ENCODE results near the gene RAPGEF3.

Gene RAPGEF3

GRCh38 chr12:47717443-47718193, 41.1 kb downstream of the RAPGEF3 start:
- DNase-seq: peak; percentile 34

GRCh38 chr12:47717046-47717442, 41.6 kb downstream of the RAPGEF3 start:
- no peak for DNase-seq

DNA sequence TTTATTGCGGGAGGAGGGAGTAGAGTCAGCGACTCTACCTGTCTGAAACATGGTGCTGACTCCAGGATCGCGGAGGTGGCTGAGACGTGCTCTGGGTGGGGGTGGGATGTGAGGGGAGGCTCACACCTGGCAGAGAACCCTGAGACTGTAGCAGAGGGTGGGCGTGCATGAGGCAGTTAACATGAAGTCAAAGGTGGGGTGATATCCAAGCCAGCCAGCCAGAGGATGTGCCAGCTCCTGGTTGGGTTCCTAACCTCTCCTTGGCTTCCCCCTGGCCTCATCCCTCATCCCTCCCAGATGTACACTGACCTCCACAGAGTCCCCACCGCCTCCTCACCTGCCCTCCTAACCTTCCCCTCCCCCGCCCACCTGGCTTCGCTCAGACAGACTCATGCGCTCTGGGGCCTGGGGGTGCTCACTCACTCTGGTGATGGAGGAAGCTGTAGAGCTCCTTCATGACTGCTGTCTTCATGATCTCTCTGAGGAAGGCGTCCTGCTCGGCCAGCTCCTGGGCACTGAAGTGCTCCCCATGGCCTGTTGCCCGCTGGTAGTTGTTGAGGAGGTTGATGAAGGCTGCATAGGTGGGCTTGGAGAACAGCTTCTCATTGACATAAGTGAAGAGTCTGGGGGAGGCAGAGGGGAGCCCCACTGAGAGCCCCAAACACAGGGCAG, 42.7 kb downstream of the RAPGEF3 start:
- no peak for DNase-seq

GRCh38 chr12:47715393-47715876, 43.2 kb downstream of the RAPGEF3 start:
- peak; percentile 83 for DNase-seq

- no peak for DNase-seq
Observed at GRCh38 chr12:47714826-47715386, 43.8 kb downstream of the RAPGEF3 start.

DNA sequence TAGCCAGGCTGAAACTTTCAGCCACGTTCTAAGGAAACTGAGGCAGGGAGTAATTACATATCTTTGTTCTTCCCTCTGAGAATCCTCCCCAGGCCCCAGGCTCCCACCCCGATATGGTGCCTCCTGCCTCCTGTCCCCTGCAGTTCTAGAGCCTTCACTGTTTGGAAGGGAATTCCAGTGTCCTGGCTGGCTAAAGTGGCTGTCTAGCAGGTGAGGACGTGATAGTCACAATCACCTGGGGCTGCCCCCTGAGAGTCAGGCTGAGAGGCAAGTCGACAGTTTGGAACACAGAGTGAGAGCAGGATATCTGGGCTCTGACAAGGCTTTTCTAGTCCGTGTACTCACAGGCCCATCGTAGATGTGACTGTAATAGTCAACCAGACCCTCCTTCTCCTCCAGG, 46.5 kb downstream of the RAPGEF3 start:
- no peak for DNase-seq

GRCh38 chr12:47711448-47711847, 47.2 kb downstream of the RAPGEF3 start:
- DNase-seq: no peak

DNA sequence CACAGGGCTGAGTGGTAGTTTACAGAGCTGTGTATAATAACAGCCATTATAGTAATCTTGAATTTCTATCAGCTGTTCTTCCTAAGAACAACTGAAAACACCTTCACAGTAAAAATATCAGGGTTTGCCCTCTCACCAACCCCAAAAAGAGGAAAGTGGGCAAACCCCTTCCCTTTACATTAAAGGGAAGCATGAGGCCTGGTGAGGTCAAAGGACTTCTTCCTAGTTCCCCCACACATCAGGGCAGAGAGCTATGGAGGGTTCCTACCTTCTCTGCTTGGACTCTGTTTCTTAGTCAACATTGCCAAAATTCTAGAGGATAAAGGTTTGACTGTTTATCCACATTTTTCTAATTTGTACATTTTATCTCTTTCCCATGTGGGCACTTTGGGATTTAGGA, 48.4 kb downstream of the RAPGEF3 start:
- DNase-seq: no peak

GRCh38 chr12:47709671-47710070, 49.0 kb downstream of the RAPGEF3 start:
- no peak for DNase-seq

DNA sequence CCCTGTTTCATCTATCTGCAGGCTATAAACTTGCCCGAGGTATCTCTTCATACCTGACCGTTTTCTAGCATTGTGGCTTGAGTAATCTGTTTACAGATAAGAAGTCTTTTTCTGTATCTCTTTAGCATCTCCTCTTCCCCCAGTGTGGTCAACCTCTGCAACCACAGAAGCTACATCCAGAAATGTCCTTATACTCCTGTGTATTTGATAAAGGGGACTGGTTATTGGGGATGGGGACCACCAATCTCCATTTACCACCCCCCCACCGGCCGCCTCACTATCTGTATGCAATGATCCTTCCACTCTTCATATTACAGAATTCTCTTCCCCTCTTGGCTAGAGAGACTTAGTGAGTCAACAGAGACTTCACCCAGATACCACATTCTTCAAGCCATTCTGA, 49.4 kb downstream of the RAPGEF3 start:
- DNase-seq: no peak

GRCh38 chr12:47707905-47708543, 50.7 kb downstream of the RAPGEF3 start:
- DNase-seq: no peak

DNA sequence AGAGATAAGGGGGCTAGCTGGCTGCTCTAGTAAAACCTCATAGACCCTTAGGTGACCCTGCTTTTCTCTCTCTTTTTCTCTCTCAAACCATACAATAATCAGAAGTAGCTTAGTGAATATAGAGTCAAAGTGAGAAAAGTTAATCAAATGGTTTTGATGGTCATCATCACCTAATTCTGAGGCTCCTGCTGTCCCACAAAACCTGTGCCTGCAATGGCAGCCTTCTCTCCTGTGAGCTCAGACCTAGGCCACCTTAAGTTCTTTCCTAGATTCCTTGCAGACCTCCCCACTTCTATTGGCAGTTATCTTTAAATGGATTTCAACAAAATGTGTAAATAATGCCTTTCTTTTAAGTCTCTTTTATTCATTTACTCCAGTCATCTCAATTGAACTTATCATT, 51.3 kb downstream of the RAPGEF3 start:
- no peak for DNase-seq

DNA sequence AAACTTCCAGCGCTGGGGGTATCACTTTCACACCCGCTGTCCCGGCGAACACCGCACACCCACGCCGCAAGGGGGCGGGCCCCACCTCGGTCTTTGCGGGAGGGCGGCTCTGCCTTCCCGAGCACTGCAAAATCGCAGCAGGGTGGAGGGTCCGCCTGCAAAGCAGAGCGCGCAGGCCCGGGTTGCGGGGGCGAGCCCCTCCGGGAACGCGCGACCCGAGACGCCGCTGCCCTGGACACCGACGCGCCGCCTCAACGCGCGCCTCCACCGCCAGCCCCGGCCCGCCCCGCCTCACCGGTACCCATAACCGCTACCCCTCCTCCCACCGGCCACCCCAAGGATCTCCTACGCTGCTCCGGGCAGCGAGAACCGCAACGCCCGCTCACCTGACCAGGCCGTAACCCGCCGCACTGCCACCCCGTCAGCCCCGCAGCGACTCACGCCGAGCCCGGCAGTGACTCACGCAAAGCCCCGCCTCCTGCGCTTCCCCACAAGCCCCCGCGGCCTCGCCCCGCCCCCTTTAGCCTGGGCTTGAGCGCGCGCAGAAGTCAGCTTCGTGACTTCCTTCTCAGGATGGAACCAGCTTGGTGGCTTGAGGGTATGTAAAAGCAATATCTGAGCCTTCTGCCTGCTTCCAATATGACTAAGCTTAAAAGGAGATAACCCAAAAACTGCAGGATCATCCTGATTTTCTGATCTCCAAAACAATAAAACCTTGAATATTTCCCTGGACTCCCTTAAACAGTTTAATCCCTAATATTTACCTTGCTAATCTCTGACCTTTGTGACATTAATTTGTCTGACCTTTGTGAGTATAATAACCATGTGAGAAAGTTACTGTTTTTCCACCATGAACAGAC, 52.9 kb downstream of the RAPGEF3 start, which contains the start of gene RPAP3:
Gene RPAP3, minus strand, starts transcription at position 465 of the 860 bp plus-strand sequence. CDS start 3,190 bp downstream, outside the sequence.
- peak; percentile 98 for DNase-seq

- DNase-seq: no peak
Observed at GRCh38 chr12:47705229-47705565, 53.5 kb downstream of the RAPGEF3 start.

DNA sequence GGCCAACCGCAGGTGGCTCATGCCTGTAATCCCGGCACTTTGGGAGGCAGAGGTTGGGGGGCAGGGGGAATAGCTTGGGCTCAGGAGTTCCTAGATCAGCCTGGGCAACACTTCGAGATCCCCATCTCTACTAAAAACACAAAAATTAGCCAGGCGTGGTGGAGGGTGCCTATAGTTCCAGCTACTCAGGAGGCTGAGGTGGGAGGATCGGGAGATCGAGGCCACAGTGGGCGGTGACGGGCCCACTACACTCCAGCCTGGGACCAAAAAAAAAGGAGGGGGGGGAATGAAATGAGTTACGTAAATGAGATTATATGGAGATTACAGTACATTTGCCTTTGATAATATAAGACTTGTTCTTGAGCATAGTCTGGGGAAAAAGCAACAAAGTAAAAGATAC, 54.0 kb downstream of the RAPGEF3 start:
- DNase-seq: no peak

GRCh38 chr12:47700263-47700662, 58.4 kb downstream of the RAPGEF3 start:
- DNase-seq: no peak

DNA sequence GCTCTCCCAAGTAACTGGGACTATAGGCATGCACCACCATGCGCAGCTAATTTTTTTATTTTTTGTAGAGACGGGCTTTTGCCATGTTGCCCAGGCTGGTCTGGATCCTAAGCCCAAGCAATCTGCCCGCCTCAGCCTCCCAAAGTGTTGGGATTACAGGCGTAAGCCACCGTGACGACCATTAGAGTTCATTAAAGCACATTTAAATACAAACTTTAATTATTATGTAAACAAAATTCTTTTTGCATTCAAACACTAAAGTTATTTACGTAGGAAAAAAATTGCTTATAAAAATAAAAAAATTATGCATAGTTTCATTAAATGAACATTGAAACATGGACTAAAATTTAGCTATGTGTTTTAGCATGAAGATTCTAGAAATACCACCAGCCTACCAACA, 60.0 kb downstream of the RAPGEF3 start:
- DNase-seq: no peak

DNA sequence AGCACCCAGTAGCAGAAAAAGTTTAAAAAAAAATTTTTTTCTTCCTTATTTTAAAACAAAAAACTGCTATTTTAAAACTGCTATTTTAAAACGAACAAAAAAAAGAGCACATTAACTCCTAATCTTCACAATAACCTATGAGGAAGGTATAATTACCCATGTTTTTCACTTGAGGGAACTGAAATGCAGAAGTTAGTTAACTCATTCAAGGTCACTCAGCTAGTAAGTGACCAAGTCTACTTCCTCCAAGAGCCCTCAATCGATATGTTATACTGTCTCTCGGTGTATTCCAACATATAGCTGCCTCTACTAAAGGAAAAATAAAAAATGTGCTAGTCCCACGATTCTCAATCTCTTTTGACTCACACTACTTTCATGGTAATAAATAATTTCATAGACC, 60.6 kb downstream of the RAPGEF3 start:
- DNase-seq: no peak

DNA sequence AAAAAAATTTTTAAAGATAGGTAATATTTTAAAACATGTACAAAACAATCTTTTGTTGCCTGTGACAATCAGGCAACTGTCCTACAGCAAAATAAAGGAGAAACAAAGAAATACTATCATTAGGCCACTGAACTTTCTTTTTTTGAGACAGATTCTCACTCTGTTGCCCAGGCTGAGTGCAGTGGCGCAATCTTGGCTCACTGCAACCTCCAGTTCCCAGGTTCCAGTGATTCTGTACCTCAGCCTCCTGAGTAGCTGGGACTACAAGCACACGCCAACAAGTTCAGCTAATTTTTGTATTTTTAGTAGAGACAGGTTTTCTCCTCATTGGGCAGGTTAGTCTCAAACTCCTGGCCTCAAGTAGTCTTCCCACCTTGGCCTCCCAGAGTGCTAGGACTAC, 69.5 kb downstream of the RAPGEF3 start:
- no peak for DNase-seq

DNA sequence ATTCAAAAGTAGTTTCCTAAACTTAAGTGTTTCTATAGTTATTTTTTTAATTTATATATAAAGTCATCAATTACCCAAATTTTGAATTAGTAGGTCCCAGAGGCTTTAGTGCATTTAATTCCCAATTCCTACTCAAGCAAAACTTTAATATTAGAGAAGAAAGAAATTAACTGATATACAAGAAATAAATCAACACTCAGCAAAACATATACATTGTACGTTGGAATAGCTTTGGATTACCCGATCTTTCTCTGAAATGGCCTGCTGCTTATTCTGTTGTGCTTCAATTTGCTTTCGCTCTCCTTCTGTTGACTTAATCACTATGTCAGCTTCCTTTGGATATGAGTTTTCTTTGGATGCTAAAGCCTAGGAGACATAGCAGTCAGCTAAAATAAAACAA, 71.0 kb downstream of the RAPGEF3 start:
- DNase-seq: no peak

DNA sequence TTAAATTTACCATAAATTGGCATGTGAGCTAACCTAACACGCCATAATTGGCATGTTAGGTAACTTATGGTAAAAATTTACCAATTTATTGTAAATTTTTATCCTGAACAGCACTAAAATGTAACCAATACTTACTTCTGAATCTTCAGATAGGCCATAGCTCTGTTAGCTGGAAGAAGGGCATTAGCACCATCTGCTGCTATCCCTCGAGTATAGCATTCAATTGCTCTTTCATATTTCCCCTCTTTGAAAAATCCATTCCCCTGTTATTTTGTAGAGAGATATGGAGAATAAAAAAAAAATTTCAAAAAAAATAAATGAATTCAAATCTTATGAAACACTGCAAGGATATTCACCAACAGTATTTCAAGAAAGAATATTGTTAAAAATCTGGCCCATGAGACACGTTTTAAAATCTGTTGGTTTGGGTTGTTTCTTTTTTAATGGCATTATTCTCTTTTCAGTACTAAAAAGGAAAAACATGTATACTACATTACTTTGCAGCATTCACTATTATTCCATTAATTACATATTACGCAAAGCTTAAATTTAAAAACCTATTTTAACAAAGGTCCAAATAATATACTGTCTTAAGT, 71.9 kb downstream of the RAPGEF3 start:
- DNase-seq: no peak
